ENCODE data around the gene SEPTIN12.

DNA sequence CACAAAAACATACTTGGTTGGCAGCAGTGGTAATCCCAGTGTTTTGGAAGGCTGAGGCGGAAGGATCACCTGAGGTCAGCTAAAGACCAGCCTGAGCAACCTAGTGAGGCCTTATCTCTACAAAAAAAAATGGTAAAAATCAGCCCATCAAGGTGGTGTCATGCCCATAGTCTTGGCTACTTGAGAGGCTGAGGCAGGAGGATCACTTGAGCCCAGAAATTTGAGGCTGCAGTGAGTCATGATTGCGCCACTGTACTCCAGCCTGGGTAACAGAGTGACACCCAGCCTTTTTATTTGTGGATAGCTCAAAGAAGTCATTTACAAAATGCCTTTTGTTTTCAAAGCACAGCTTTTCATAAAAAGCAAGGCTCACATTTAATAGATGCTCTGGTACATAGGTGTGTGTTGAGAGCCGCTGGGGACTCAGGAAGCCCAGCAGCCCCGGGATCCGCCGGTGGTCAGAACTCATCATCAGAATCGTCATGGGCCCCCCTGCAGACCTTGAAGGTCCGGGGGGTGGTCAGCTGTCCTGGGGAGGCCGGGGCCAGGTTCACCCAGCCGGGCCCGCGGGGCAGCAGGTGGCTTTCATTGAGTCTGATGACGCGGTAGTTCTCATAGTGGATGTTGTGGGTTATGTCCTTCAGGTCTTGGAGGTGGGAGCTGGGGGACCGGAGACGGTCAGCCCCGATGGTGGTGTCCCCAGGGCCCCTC, 10.7 kb downstream of the SEPTIN12 start:
- TF ChIP-seq POLR2AphosphoS5 (IDR thresholded peaks at IDR 0.05; ENCODE audit: low read depth, low read length) = no peak
- TF ChIP-seq, protein P1, sequence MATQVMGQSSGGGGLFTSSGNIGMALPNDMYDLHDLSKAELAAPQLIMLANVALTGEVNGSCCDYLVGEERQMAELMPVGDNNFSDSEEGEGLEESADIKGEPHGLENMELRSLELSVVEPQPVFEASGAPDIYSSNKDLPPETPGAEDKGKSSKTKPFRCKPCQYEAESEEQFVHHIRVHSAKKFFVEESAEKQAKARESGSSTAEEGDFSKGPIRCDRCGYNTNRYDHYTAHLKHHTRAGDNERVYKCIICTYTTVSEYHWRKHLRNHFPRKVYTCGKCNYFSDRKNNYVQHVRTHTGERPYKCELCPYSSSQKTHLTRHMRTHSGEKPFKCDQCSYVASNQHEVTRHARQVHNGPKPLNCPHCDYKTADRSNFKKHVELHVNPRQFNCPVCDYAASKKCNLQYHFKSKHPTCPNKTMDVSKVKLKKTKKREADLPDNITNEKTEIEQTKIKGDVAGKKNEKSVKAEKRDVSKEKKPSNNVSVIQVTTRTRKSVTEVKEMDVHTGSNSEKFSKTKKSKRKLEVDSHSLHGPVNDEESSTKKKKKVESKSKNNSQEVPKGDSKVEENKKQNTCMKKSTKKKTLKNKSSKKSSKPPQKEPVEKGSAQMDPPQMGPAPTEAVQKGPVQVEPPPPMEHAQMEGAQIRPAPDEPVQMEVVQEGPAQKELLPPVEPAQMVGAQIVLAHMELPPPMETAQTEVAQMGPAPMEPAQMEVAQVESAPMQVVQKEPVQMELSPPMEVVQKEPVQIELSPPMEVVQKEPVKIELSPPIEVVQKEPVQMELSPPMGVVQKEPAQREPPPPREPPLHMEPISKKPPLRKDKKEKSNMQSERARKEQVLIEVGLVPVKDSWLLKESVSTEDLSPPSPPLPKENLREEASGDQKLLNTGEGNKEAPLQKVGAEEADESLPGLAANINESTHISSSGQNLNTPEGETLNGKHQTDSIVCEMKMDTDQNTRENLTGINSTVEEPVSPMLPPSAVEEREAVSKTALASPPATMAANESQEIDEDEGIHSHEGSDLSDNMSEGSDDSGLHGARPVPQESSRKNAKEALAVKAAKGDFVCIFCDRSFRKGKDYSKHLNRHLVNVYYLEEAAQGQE (IDR thresholded peaks at IDR 0.05; ENCODE audit: insufficient read depth in 1 of 2, low read depth in 2 of 2, low read length in 2 of 2) = no peak
